HFF-Myc (cell line): ENCODE data around the gene MOB1A.

Experiments
- DNase-seq: peaks from one replicate; pipeline ENCODE4 v3.0.0-alpha.2; 2011; ENCODE audit warnings: low read depth; ENCODE audit errors: extremely low read depth
- H3K4me3 ChIP-seq: replicated peaks from 2 replicates; pipeline ENCODE4 v1.5.1; 2011; ENCODE audit warnings: low read depth, mild to moderate bottlenecking, control low read depth, low read length
- TF ChIP-seq, protein P1 (sequence below): IDR thresholded peaks from 2 replicates; pipeline ENCODE4 v1.5.1; 2012; ENCODE audit warnings: mild to moderate bottlenecking, low read depth, low read length, control low read depth; ENCODE audit errors: missing control alignments

The MOB1A gene

DNA sequence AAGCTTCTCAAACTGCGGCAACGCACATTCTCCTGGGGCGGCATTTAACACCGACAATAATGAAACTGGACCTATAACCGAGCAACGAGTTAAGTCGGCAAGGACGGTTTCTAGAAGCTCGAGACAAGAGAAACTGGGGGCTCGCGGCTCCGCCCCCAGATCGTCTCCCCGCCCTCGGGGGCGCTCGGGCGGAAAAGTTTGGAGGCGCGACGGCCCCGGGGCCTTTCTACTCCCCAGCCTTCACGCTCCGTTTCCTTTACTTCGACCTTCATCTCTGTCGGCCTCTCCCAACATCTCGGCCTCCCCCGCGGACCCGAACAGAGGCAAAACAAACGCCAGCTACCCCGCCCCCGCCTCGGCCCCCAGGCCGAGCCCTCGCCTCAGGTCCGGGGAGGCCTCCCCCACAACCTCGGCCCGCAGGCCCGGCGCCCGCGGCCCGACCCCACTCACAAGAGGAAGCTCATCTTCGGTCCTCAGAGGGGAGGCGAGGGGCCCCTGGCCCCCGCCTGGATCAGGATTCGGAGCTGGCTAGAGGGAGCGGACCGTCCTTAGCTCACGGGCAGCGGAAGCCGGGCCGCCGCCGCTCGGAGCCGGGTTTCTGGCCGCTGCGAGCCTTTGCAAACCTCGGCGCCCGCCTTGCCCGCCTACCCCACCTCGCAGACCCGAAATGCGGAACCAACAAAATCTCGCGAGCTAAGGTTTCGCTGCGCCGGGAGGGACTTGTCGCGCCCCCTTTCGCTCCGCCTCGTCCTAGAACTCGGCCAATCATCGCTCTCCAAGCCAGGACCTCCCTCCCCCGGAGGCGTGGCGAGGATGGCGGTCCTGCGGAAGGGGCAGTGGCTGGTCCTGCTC is at the start of gene MOB1A:
Gene MOB1A, minus strand, starts transcription at position 669 of the 852 bp plus-strand sequence. Its CDS starts 205 bp downstream, at position 464.
- peak; percentile 93 for DNase-seq
- TF ChIP-seq, protein P1, sequence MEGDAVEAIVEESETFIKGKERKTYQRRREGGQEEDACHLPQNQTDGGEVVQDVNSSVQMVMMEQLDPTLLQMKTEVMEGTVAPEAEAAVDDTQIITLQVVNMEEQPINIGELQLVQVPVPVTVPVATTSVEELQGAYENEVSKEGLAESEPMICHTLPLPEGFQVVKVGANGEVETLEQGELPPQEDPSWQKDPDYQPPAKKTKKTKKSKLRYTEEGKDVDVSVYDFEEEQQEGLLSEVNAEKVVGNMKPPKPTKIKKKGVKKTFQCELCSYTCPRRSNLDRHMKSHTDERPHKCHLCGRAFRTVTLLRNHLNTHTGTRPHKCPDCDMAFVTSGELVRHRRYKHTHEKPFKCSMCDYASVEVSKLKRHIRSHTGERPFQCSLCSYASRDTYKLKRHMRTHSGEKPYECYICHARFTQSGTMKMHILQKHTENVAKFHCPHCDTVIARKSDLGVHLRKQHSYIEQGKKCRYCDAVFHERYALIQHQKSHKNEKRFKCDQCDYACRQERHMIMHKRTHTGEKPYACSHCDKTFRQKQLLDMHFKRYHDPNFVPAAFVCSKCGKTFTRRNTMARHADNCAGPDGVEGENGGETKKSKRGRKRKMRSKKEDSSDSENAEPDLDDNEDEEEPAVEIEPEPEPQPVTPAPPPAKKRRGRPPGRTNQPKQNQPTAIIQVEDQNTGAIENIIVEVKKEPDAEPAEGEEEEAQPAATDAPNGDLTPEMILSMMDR, result peak; percentile 18
- H3K4me3 ChIP-seq, result peak within 1 kb of the TSS; percentile 79

DNA sequence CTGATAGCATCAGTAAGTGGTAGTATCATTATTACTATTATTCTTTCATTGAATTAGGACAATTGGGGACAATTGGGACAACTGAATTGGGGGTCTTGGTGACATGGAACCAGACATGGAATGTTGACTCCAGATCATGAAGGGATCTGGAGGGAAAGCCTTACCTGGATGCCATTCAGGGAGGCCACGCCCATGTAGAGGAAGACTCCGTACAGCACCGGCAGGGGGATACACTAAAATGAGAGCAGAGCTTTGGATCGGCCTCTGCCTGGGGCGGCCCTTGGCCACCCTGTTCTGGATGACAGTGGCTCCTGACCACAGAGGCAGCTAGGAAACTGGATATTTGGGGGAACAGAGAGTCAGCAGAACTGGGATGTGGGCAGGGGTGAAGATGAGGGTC is 49.0 kb upstream of the MOB1A start:
- H3K4me3 ChIP-seq, result no peak overlapping the region
- TF ChIP-seq, protein P1, result no peak
- DNase-seq, result no peak

DNA sequence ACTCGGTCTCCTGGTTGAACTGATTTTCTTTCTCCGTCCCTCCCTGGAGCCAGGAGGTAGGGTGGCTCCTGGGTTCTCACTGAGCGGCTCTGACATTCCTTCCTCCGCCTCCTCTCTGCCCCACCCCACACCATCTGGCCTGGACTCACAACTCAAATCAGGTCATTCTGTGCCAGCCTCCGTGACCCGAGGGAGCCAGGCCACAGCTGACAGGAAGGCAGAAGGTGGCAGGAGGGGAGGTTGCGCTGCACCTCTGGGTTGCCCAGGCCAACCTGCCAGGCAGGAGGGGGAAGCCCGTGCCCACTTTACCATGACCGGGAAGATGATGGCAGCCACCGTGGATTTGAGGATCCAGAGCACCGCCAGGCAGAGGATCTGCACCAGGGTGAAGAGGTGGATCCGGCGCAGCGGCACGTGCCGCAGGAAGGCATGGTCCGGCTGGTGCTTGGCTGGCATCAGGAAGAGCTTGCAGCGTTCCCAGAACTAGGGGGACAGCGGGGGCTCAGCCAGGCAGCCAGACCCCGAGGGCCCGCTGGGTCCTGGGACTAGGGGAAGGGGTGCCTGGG is 48.1 kb upstream of the MOB1A start:
- no peak overlapping the region for H3K4me3 ChIP-seq
- TF ChIP-seq, protein P1, result no peak
- no peak for DNase-seq

DNA sequence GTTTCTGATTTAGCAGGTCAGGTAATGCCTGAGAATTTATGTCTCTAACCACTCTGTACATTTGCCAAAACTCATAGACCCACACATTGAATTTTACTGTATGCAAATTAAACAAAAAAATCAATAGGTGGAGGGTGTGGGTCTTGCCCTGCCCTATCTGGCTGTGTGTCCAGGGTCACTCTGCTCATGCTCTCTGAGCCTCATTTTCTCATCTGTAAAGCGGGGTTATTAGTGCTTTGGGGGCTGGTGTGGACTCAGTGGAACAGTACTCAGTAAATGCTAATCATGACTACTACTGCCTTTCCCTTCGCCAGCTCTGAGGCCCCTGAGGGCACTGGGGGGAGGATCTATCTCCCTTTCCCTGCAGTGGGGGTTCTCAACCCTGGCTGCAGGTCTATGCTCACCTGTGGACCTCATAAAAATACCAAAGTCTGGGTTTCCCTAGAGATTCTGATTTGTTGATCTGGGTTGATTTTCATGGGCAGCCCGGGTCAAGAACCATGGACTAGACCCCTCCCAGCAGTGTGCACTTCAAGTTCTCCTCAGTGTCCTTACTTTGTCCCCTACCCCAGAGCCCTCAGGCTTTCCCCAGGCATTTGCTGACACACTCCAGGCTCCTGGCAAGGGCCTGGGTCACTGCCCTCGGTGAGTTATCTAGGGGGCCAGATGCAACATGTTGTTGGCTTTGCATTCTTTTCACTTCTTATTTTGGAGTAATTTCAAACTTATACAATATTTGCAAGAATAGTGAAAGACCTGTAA is 47.2 kb upstream of the MOB1A start:
- no peak for DNase-seq
- TF ChIP-seq, protein P1, result no peak
- H3K4me3 ChIP-seq, result no peak overlapping the region

DNA sequence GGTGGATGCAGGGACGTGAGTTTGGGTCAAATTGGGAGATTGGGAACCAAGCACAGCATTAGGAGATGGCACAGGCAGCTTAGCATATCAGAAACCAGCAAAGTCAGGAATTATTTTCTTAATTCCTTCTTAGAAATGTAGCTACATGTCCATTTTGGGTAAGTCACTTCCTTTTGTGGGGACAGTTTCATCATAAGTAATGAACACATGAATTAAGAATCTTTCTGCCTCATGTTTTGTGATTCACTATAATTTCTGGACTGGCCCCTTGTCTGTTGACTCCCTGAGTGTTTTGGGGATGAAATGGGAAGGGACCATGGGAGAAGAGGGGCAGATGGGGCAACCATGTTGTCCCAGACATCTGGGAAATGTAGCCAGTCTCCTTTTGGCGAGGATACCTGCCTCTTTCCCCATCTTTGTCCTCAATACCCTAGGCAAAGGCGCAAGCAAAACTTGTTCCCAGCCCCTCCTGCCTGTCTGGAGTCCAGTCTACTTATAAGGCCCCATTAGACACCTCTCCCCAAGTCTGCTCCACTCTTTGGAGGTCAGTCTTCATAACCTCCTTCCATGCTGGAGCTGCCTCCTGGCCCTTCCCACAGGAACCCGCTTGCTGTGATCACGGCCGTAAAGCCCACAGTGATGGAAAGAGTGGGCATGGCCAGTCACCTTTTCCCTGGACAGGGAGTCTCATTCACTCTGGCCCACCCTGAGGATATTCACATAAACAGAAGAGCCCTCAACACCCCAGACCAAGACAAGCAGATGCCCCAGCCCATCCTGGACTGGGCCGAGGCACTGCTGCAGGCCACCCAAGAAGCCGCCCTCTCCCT is 45.5 kb upstream of the MOB1A start:
- DNase-seq, result no peak
- TF ChIP-seq, protein P1, result no peak
- no peak overlapping the region for H3K4me3 ChIP-seq

DNA sequence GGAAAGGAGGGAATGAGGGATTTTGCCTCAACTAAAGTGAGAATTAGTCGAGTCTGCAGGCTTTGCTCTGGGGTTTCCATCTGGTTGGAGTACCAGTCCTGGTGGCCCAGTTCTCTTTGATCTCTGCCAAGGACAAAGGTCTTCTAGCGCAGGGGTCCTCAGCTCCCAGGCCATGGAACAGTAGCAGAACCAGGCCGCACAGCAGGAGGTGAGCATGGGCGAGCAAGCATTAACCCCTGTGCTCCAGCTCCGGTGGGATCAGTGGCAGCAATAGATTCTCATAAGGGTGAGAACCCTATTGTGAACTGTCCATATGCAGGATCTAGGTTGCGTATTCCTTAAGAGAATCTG is 43.6 kb upstream of the MOB1A start:
- TF ChIP-seq, protein P1, result no peak
- H3K4me3 ChIP-seq, result no peak overlapping the region

More for the DNA sequence above, 43.6 kb upstream of the MOB1A start:
- no peak for DNase-seq
